CD4-positive, alpha-beta T cell treated with Interleukin-17A for 4 hours (primary cell): Measurements from ENCODE around the gene POLN.

Experiments used
- DNase-seq: peaks from one replicate; pipeline ENCODE4 v3.0.0-alpha.2; 2020; ENCODE audit warnings: mixed read lengths

Gene POLN

GRCh38 chr4:2079006-2079405, 162.9 kb downstream of the POLN start:
- DNase-seq: no peak

- DNase-seq: no peak
Measured at GRCh38 chr4:2078584-2078983, 163.3 kb downstream of the POLN start.

GRCh38 chr4:2077537-2078460, 164.1 kb downstream of the POLN start:
- DNase-seq: no peak

GRCh38 chr4:2076908-2077536, 164.9 kb downstream of the POLN start:
- no peak for DNase-seq

GRCh38 chr4:2075987-2076907, 165.7 kb downstream of the POLN start:
- no peak for DNase-seq

- DNase-seq: no peak
Measured at GRCh38 chr4:2075171-2075986, 166.5 kb downstream of the POLN start.

GRCh38 chr4:2074588-2074987, 167.3 kb downstream of the POLN start:
- DNase-seq: no peak

GRCh38 chr4:2073808-2074481, 168.0 kb downstream of the POLN start:
- DNase-seq: no peak

- no peak for DNase-seq
Measured at GRCh38 chr4:2072971-2073807, 168.7 kb downstream of the POLN start.

- DNase-seq: no peak
Measured at GRCh38 chr4:2071912-2072867, 169.7 kb downstream of the POLN start.

- no peak for DNase-seq
Measured at GRCh38 chr4:2071252-2071911, 170.5 kb downstream of the POLN start.

- DNase-seq: no peak
Measured at GRCh38 chr4:2070421-2071251, 171.3 kb downstream of the POLN start.

- no peak for DNase-seq
Measured at GRCh38 chr4:2069986-2070385, 171.9 kb downstream of the POLN start.

GRCh38 chr4:2069161-2069971, 172.6 kb downstream of the POLN start:
- DNase-seq: no peak

- DNase-seq: no peak
Measured at GRCh38 chr4:2068566-2068965, 173.4 kb downstream of the POLN start.

GRCh38 chr4:2068198-2068470, 173.8 kb downstream of the POLN start:
- DNase-seq: no peak

- no peak for DNase-seq
Measured at GRCh38 chr4:2067446-2068197, 174.3 kb downstream of the POLN start.
